Subcutaneous adipose tissue (tissue), 4 donors: Measurements from ENCODE around the gene NUMBL. TPM values are rescaled to one million over a fixed set of nuclear protein-coding genes. Genes with fewer than 3 reads are reported as not detected.

Experiments used
- CTCF ChIP-seq: fragments of 450-650 bp; IDR thresholded peaks from one replicate; pipeline ENCODE4 v1.5.1; 2016; ENCODE audit warnings: low read depth, mild to moderate bottlenecking, control low read depth, antibody characterized with exemption, moderate library complexity
- total RNA-seq, 4 donors: library from RNA; depleted of rRNA; stranded (reverse); fragments of >200 nt; gene quantifications; one replicate each; pipeline ENCODE4 v1.1.0, GENCODE V29; 2016

Gene NUMBL
- total RNA-seq, 4 donors from 2014 or later: 20.7 to 58.4 (median 50.0) TPM

- no peak for TF ChIP-seq CTCF
These were observed 12.0 kb upstream of the NUMBL start for GRCh38 chr19:40702337-40703012.

GRCh38 chr19:40701758-40702157 is 11.3 kb upstream of the NUMBL start:
- no peak for TF ChIP-seq CTCF

- TF ChIP-seq CTCF: no peak
These were observed 9.6 kb upstream of the NUMBL start for GRCh38 chr19:40700083-40700482.

- no peak for TF ChIP-seq CTCF
These were observed 6.6 kb upstream of the NUMBL start for GRCh38 chr19:40697007-40697406.

GRCh38 chr19:40695881-40696280 is 5.4 kb upstream of the NUMBL start:
- TF ChIP-seq CTCF: no peak

- no peak for TF ChIP-seq CTCF
These were observed 3.4 kb upstream of the NUMBL start for GRCh38 chr19:40693896-40694295.

GRCh38 chr19:40693150-40693788 is 2.8 kb upstream of the NUMBL start:
- no peak for TF ChIP-seq CTCF
